ENCODE data around the gene ANGPT4.

DNA sequence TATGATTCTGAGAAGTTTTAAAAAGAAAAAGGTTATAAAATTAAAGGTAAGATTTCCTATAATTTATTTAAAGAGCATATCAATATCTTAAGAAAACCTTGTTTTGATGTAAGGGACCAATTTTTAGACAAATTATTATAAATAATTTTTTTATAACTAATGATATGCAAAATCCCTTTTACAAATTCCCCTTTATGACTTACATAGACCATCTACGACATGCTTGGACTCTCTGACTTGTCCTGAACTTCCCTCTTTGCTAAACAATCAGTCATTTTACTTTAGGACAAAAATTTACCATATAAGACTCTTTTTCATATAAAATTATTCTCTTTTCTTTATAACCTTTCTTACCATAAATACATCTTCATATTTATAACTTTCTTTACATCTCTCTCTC is 15.3 kb upstream of the ANGPT4 start:
- TF ChIP-seq, protein P1, sequence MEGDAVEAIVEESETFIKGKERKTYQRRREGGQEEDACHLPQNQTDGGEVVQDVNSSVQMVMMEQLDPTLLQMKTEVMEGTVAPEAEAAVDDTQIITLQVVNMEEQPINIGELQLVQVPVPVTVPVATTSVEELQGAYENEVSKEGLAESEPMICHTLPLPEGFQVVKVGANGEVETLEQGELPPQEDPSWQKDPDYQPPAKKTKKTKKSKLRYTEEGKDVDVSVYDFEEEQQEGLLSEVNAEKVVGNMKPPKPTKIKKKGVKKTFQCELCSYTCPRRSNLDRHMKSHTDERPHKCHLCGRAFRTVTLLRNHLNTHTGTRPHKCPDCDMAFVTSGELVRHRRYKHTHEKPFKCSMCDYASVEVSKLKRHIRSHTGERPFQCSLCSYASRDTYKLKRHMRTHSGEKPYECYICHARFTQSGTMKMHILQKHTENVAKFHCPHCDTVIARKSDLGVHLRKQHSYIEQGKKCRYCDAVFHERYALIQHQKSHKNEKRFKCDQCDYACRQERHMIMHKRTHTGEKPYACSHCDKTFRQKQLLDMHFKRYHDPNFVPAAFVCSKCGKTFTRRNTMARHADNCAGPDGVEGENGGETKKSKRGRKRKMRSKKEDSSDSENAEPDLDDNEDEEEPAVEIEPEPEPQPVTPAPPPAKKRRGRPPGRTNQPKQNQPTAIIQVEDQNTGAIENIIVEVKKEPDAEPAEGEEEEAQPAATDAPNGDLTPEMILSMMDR (IDR thresholded peaks at IDR 0.05) = no peak
- no peak for TF ChIP-seq EP300 (IDR thresholded peaks at IDR 0.05; ENCODE audit: borderline replicate concordance in 1 of 2, low read depth in 1 of 2, low read length in 1 of 2)
- TF ChIP-seq, protein P2, sequence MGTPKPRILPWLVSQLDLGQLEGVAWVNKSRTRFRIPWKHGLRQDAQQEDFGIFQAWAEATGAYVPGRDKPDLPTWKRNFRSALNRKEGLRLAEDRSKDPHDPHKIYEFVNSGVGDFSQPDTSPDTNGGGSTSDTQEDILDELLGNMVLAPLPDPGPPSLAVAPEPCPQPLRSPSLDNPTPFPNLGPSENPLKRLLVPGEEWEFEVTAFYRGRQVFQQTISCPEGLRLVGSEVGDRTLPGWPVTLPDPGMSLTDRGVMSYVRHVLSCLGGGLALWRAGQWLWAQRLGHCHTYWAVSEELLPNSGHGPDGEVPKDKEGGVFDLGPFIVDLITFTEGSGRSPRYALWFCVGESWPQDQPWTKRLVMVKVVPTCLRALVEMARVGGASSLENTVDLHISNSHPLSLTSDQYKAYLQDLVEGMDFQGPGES (IDR thresholded peaks at IDR 0.05; ENCODE audit: low read depth, low read length) = no peak
